Measurements from ENCODE around the gene PLCB1. TPM values are rescaled to one million over a fixed set of nuclear protein-coding genes. Genes with fewer than 3 reads are reported as not detected.
A peak's percentile ranks its signal among the peaks of the same experiment; 100 is the strongest.
"Not testable (repeated sequence)": the region's sequence is repeated elsewhere in the genome, so short reads cannot be mapped to it uniquely, and the experiment has no call there.

PLCB1 gene
- total and polyA plus RNA-seq, 2 donors = 16.8 to 147 TPM

GRCh38 chr20:8155812-8156211, 23.7 kb downstream of the PLCB1 start:
- H3K4me1 ChIP-seq (ENCODE audit: insufficient read depth) = peaks cover 2% of the 10 kb centered on the region
- H3K27ac ChIP-seq (ENCODE audit: low read depth) = no peak overlapping the region
- WGBS = 58% methylated on average over 2 of the region's 2 CpGs
- no peaks in the 10 kb centered on the region for H3K36me3 ChIP-seq (ENCODE audit: insufficient read depth)
- H3K4me3 ChIP-seq (ENCODE audit: low read depth, low read length) = no peak overlapping the region
- no peak for DNase-seq (ENCODE audit: extremely low spot score)

DNA sequence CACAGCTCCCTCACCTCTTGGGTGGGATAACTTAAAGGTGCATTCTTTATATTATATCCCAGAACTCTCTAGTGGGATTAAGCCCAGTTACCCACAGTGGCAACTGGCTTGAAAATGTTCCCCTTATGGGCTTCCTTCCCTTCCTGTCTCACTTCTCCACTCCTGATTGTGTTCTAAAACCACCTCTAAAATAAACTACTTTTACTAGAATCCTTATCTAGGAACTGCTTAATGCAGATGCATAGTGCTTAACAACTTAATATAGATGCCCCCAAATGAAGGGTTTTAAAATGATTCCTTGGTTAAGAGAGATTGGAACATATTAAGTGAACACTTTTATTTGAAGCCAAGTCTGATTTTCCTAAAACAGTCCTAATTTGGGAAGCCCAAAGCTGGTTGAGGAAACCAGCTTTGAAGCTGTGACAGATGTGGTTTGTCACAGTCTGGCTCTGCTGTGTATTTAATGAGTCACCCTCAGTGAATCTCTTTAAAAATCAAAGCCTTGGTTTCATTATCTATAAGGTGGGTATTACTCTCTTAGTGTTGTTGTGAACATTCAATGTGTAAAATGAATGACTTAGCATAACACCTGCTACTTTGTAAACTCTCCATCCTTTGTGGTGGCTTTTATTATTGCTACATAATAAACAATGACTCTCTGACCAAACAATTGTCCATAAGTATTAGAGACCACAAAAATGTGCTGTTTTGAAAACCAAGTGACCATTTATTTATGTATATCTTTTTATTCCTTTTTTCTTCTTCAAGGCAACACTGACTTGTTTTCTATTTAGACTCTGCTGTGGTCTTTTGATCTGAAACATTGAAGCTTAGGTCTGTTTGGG, 24.4 kb downstream of the PLCB1 start:
- no peak overlapping the region for H3K4me3 ChIP-seq (ENCODE audit: low read depth, low read length)
- H3K4me1 ChIP-seq (ENCODE audit: insufficient read depth) = peaks cover 2% of the 10 kb centered on the region
- H3K36me3 ChIP-seq (ENCODE audit: insufficient read depth) = no peaks in the 10 kb centered on the region
- H3K27ac ChIP-seq (ENCODE audit: low read depth) = peak overlapping the region; percentile 39
- DNase-seq (ENCODE audit: extremely low spot score) = no peak

- not testable (repeated sequence) for DNase-seq (ENCODE audit: extremely low spot score); H3K27ac ChIP-seq (ENCODE audit: low read depth); H3K4me3 ChIP-seq (ENCODE audit: low read depth, low read length); H3K4me1 ChIP-seq (ENCODE audit: insufficient read depth); H3K36me3 ChIP-seq (ENCODE audit: insufficient read depth)
- WGBS = 98% methylated on average over 1 of the region's 1 CpG
Observed at GRCh38 chr20:8159217-8159616, 27.2 kb downstream of the PLCB1 start.

DNA sequence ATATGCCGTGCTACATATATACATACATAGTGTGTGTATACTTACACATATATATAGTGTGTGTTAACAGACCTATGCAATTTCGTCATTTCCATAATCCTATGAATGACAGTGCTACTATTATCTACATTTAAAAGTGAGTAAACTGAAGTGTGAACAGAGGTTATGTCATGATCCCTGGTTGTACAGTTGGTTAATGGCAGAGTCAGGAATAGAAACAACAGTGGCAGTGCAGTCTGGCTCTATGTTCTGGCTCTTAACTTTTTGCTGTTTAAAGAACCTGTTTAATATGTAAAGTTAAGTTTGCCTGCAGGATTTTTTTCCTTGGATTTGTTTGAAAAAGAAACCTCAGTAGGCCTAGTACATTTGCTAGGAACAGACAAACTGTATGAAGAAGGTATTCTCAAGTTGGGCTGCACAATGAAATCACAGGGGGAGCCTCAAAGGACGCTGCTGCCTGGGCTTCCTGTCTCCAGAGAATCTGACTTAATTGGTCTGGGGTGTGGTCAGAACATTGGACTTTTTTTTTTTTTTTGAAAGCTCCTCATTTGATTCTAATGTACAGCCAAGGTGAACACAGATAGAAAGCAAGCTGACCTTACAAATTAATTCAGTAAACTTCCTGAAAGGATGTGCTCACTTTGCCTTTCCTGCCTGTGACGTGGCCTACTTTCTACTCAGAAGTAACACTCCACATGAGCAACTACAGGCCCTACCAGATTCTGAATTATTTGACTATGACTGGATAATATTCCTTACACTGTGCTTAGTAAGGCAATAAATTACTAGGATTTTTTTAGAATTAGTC, 29.4 kb downstream of the PLCB1 start:
- WGBS = 56% methylated on average over 4 of the region's 4 CpGs
- H3K4me1 ChIP-seq (ENCODE audit: insufficient read depth) = no peaks in the 10 kb centered on the region
- H3K27ac ChIP-seq (ENCODE audit: low read depth) = peak overlapping the region; percentile 23
- DNase-seq (ENCODE audit: extremely low spot score) = no peak
- H3K36me3 ChIP-seq (ENCODE audit: insufficient read depth) = no peaks in the 10 kb centered on the region
- no peak overlapping the region for H3K4me3 ChIP-seq (ENCODE audit: low read depth, low read length)

DNA sequence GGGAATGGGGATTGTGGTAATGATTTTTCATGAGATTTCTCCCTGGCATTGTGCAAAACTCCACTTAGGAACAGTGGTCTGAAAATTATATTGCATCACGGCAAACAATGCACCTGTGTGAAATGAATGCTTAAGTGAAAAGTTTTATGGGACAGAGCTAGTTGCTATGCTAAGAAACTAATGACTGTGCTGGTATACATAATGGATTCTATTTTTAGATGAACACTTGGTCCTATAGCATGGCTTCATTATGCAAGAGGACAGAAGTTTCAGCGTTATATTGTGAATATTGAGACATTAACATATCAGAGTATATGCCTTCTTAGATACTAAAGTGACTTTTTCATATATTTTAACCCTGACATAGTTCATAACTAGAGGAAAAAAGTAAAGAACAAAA, 30.5 kb downstream of the PLCB1 start:
- Histone ChIP-seq H3K4me3 (ENCODE audit: low read depth, low read length) (no peak overlapping the region), H3K27ac (ENCODE audit: low read depth) (no peak overlapping the region), H3K4me1 (ENCODE audit: insufficient read depth) (no peaks in the 10 kb centered on the region)

GRCh38 chr20:8163543-8163942, 31.5 kb downstream of the PLCB1 start:
- Histone ChIP-seq H3K4me3 (ENCODE audit: low read depth, low read length) (no peak overlapping the region), H3K27ac (ENCODE audit: low read depth) (no peak overlapping the region), H3K4me1 (ENCODE audit: insufficient read depth) (no peaks in the 10 kb centered on the region), H3K36me3 (ENCODE audit: insufficient read depth) (no peaks in the 10 kb centered on the region)
- DNase-seq (ENCODE audit: extremely low spot score) = no peak
- 99% methylated on average over 4 of the region's 4 CpGs for WGBS

More for the DNA sequence above, 30.5 kb downstream of the PLCB1 start:
- H3K36me3 ChIP-seq (ENCODE audit: insufficient read depth) = no peaks in the 10 kb centered on the region
- no peak for DNase-seq (ENCODE audit: extremely low spot score)
- 91% methylated on average over 2 of the region's 2 CpGs for WGBS

- no peak for DNase-seq (ENCODE audit: extremely low spot score)
Observed at GRCh38 chr20:8166730-8167129, 34.7 kb downstream of the PLCB1 start.

GRCh38 chr20:8168785-8169288, 36.8 kb downstream of the PLCB1 start:
- Histone ChIP-seq H3K4me3 (ENCODE audit: low read depth, low read length) (no peak overlapping the region), H3K4me1 (ENCODE audit: insufficient read depth) (no peaks in the 10 kb centered on the region), H3K27ac (ENCODE audit: low read depth) (no peak overlapping the region), H3K36me3 (ENCODE audit: insufficient read depth) (no peaks in the 10 kb centered on the region)
- DNase-seq (ENCODE audit: extremely low spot score) = no peak
- 94% methylated on average over 3 of the region's 3 CpGs for WGBS

More at GRCh38 chr20:8166730-8167129, 34.7 kb downstream of the PLCB1 start:
- no peak overlapping the region for H3K27ac ChIP-seq (ENCODE audit: low read depth)
- H3K36me3 ChIP-seq (ENCODE audit: insufficient read depth) = no peaks in the 10 kb centered on the region
- WGBS = 95% methylated on average over 7 of the region's 7 CpGs
- H3K4me1 ChIP-seq (ENCODE audit: insufficient read depth) = no peaks in the 10 kb centered on the region
- H3K4me3 ChIP-seq (ENCODE audit: low read depth, low read length) = no peak overlapping the region

DNA sequence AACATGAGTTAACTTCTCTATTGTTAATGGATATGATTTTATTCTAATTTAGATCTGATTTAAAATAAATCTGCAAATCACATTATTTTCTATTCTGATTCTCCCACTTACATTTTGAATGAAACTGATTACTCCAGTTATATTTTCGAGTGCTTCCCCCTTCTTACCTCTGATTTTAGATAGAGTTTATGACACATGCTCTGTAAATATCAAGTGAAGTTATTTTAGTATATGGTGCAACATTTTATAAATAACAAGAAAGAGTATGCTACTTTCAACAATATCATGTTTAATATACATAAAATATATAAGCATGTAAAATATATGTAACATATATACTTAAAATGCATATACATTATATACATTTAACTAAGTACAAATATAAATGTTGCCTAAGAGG, 38.9 kb downstream of the PLCB1 start:
- H3K4me1 ChIP-seq (ENCODE audit: insufficient read depth) = no peaks in the 10 kb centered on the region
- H3K27ac ChIP-seq (ENCODE audit: low read depth) = no peak overlapping the region
- no peaks in the 10 kb centered on the region for H3K36me3 ChIP-seq (ENCODE audit: insufficient read depth)
- no peak for DNase-seq (ENCODE audit: extremely low spot score)
- 91% methylated on average over 1 of the region's 1 CpG for WGBS
- H3K4me3 ChIP-seq (ENCODE audit: low read depth, low read length) = no peak overlapping the region

- WGBS = 94% methylated on average over 2 of the region's 2 CpGs
- Histone ChIP-seq H3K36me3 (ENCODE audit: insufficient read depth) (no peaks in the 10 kb centered on the region), H3K4me1 (ENCODE audit: insufficient read depth) (no peaks in the 10 kb centered on the region), H3K4me3 (ENCODE audit: low read depth, low read length) (no peak overlapping the region), H3K27ac (ENCODE audit: low read depth) (no peak overlapping the region)
- DNase-seq (ENCODE audit: extremely low spot score) = no peak
Observed at GRCh38 chr20:8172191-8172590, 40.1 kb downstream of the PLCB1 start.

DNA sequence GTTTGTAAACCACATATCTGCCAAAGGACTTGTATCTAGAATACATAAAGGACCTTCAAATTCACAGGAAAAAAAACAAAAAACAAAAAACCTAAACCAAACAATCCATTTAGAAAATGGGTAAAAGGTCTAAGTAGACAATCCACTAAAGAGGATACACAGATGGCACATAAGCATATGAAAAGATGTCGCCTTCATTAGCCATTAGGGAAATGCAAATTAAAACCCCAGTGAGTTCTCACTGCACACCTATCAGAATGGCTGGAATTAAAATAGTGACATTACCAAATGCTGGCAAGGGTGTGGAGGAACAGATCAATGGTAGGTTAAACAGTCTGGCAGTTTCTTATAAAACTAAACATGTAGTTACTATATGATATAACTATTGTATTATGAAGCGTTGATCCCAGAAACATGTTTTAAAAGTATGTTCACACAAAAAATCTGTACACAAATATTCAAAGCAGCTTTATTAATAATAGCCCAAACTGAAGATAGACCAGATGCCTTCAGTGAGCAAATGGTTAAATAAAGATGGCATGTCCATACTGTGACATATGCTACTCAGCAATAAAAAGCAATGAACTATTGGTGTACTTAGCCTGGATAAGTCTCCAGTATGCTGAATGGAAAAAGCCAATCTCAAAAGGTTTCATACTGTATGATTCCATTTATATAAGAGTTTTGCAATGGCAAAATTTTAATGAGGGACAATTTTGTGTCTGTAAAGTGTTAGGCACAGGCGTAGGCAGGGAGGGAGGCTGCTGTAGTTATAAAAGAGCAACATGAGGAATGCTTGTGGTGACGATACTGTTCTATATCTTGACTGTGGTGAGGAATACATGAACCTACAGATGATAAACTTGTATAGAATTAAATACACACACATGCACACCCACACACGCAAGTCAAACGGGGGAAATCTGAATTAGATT, 43.9 kb downstream of the PLCB1 start:
- Histone ChIP-seq H3K4me3 (ENCODE audit: low read depth, low read length) (no peak overlapping the region), H3K36me3 (ENCODE audit: insufficient read depth) (no peaks in the 10 kb centered on the region), H3K4me1 (ENCODE audit: insufficient read depth) (no peaks in the 10 kb centered on the region), H3K27ac (ENCODE audit: low read depth) (no peak overlapping the region)
- DNase-seq (ENCODE audit: extremely low spot score) = no peak
- 97% methylated on average over 6 of the region's 6 CpGs for whole genome bisulfite sequencing

DNA sequence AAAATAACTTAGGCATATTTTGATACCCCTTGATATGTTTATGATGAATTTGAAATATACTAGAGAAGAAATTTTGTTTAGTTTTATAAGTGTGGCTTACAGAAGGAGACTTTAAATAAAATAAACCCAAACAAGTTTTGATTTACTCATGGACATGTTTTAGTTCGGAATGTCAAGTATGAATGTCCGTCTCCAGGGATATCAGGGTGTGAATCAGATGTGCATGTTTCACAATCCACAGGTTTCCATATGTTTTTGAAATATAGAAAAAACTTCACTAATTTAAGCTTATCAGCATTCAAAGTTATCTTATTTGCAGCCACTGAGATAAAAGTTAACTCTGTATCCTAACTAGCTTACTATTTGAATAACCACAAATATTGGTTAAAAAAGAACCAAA, 51.5 kb downstream of the PLCB1 start:
- H3K36me3 ChIP-seq (ENCODE audit: insufficient read depth) = no peaks in the 10 kb centered on the region
- H3K4me1 ChIP-seq (ENCODE audit: insufficient read depth) = no peaks in the 10 kb centered on the region
- DNase-seq (ENCODE audit: extremely low spot score) = no peak
- no peak overlapping the region for H3K27ac ChIP-seq (ENCODE audit: low read depth)
- no peak overlapping the region for H3K4me3 ChIP-seq (ENCODE audit: low read depth, low read length)
- 85% methylated on average over 2 of the region's 2 CpGs for WGBS

DNA sequence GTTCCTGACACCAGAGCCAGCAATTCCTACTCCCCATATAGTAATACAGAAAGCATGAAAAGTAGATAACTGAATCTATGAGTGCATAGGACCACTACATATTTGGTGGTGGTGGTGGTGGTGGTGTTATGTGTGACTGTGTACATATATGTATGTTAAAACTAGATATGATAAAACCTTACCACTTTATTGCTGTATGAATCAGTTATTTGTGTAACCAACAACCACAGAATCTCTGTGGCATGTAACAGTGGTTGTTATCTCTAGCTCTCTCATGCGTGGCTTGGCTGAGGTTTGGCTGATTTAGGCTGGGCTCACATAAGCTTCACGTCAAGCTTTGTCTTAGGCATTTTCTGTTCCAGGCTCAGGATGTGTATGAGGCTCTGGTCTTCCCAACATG, 55.7 kb downstream of the PLCB1 start:
- no peak overlapping the region for H3K4me3 ChIP-seq (ENCODE audit: low read depth, low read length)
- H3K4me1 ChIP-seq (ENCODE audit: insufficient read depth) = no peaks in the 10 kb centered on the region
- DNase-seq (ENCODE audit: extremely low spot score) = no peak
- 76% methylated on average over 2 of the region's 2 CpGs for WGBS
- H3K27ac ChIP-seq (ENCODE audit: low read depth) = no peak overlapping the region
- H3K36me3 ChIP-seq (ENCODE audit: insufficient read depth) = no peaks in the 10 kb centered on the region
